Body of pancreas (tissue), 4 donors: Measurements from ENCODE around the gene GFRA1. TPM values are rescaled to one million over a fixed set of nuclear protein-coding genes. Genes with fewer than 3 reads are reported as not detected.

Experiments
- ATAC-seq: fragments of 150-250 bp; one replicate; pipeline ENCODE4 v1.9.1; 2016
- DNase-seq, 4 donors: peaks; one replicate each; pipeline ENCODE4 v3.0.0-alpha.2; 2019
- H3K27ac ChIP-seq, 4 donors: fragments of 200-600 bp; sonication (generic); 1 replicate in 3 of 4; 2 replicates in 1 of 4; pipeline versions ENCODE4 v1.5.1 to v1.6.1; 2016 to 2019; ENCODE audit warnings: mild to moderate bottlenecking in 1 of 4, mixed read lengths in 1 of 4, moderate library complexity in 1 of 4
- H3K27me3 ChIP-seq, 2 donors: fragments of 200-600 bp; sonication (generic); one replicate each; pipeline ENCODE4 v1.6.0; 2016; ENCODE audit warnings: mild to moderate bottlenecking in 1 of 2
- H3K36me3 ChIP-seq, 2 donors: fragments of 200-600 bp; sonication (generic); replicated peaks in 1 of 2; 2 replicates each; pipeline ENCODE4 v1.5.1; 2016; ENCODE audit warnings: low read depth in 2 of 2; ENCODE audit not compliant: insufficient read depth in 1 of 2
- H3K4me1 ChIP-seq: fragments of 200-600 bp; sonication (generic); one replicate; pipeline ENCODE4 v1.6.0; 2016
- H3K4me3 ChIP-seq, 2 donors: fragments of 200-600 bp; sonication (generic); 1 replicate in 1 of 2; 2 replicates in 1 of 2; pipeline ENCODE4 v1.5.1; 2016 to 2019
- H3K9me3 ChIP-seq, 3 donors: fragments of 200-600 bp; sonication (generic); 1 replicate in 2 of 3; 2 replicates in 1 of 3; pipeline ENCODE4 v1.5.1; 2016
- POLR2A ChIP-seq, 3 donors: fragments of 450-650 bp; IDR thresholded peaks; one replicate each; pipeline ENCODE4 v1.6.1; 2016; ENCODE audit warnings: antibody characterized with exemption in 3 of 3, mild to moderate bottlenecking in 2 of 3
- WGBS, 2 donors: methylation state at CpG; one replicate each; pipeline ENCODE4 v1.1.5; 2017; 5-methylcytosine and 5-hydroxymethylcytosine counted together
- intact Hi-C: fragments of 100-400 bp; cut with DNase I; formaldehyde crosslinking; loops from one replicate; pipeline ENCODE4 v1.15.1; 2023
- total RNA-seq, 2 donors: library from RNA; depleted of rRNA; stranded (reverse); fragments of >200 nt; gene quantifications; one replicate each; pipeline ENCODE4 v1.1.0, GENCODE V29; 2016
- TF ChIP-seq, protein P1 (sequence below), 7 experiments: fragments of 450-650 bp in 4 of 7; fragments of 200-600 bp in 3 of 7; sonication (generic) in 3 of 7; IDR thresholded peaks; one replicate each; pipeline ENCODE4 v1.5.1; 2016 to 2019; ENCODE audit warnings: antibody characterized with exemption in 7 of 7

Gene GFRA1
- total RNA-seq, 2 donors from 2014 or later: 4.2 to 6.9 TPM

DNA sequence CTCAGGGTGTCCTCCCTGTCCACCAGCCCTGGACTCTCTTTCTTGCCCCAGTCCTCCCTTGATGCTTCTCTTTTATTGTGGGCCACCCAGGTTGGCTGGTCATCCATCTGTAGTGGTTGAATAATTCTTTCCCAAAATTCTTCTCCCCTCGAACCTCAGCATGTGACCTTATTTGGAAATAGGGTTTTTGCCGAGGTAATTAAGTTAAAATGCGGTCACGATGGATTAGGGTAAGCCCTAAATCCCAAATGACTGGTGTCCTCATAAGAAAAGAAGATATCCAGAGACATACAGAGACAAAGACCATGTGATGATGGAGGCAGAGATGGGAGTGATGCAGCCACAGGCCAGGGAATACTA lies 74.3 kb downstream of the GFRA1 start:
- intact Hi-C loops: no loop called here
- WGBS, 2 donors: 87 to 89% methylated on average over 4 of the region's 4 CpGs
- no peaks in the 10 kb centered on the region for H3K4me1 ChIP-seq
- ATAC-seq (no peak), DNase-seq (no peak)
- no peaks in the 10 kb centered on the region for H3K27me3 ChIP-seq
- H3K36me3 ChIP-seq: no peaks in the 10 kb centered on the region
- TF ChIP-seq, protein P1, sequence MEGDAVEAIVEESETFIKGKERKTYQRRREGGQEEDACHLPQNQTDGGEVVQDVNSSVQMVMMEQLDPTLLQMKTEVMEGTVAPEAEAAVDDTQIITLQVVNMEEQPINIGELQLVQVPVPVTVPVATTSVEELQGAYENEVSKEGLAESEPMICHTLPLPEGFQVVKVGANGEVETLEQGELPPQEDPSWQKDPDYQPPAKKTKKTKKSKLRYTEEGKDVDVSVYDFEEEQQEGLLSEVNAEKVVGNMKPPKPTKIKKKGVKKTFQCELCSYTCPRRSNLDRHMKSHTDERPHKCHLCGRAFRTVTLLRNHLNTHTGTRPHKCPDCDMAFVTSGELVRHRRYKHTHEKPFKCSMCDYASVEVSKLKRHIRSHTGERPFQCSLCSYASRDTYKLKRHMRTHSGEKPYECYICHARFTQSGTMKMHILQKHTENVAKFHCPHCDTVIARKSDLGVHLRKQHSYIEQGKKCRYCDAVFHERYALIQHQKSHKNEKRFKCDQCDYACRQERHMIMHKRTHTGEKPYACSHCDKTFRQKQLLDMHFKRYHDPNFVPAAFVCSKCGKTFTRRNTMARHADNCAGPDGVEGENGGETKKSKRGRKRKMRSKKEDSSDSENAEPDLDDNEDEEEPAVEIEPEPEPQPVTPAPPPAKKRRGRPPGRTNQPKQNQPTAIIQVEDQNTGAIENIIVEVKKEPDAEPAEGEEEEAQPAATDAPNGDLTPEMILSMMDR (IDR thresholded peaks at IDR 0.05): no peak
- no peak for TF ChIP-seq POLR2A (IDR thresholded peaks at IDR 0.05)
- H3K4me3 ChIP-seq: no peak overlapping the region
- H3K9me3 ChIP-seq: peaks cover 0 to 6% (median 0%) of the 10 kb centered on the region in 3 donors
- H3K27ac ChIP-seq: no peak overlapping the region

DNA sequence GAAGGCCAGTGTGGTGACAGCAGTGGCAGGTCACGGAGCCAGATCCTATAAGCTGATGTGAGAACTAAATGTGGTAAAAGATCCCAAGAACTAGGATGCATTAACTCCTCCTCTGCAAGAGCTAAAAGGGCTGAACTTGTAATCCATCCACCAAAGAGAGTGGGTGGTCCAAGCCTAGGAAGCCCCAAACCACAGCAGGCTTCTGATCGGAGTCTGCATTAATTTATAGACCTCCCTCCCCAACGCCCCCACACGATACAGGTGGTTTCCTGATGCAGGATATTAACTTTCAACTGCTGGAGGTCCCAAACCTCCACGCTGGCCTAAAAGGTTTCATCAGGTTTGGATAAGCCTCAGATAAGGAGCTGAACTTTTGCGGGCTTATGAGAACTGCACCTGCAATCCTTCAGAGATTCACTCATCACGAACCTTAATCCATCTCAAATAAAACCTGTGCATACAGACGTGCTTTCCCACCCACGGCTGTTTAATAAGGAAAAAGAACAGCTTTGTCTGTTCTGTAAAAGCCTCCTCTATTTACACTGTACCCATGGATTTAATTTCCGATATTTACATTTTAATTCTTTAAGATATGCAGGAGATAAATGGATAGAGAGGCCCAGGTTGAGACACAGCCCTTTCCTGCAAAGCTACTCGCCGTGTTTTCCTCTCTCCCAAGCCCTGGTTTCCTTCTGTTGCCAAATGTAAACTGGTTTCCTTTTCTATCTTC lies 74.9 kb downstream of the GFRA1 start:
- H3K4me3 ChIP-seq: no peak overlapping the region
- intact Hi-C loops: no loop called here
- no peaks in the 10 kb centered on the region for H3K27me3 ChIP-seq
- WGBS, 2 donors: 51 to 59% methylated on average over 12 of the region's 12 CpGs
- no peaks in the 10 kb centered on the region for H3K36me3 ChIP-seq
- ATAC-seq: no peak
- TF ChIP-seq, protein P1 (IDR thresholded peaks at IDR 0.05): no peak
- no peak for TF ChIP-seq POLR2A (IDR thresholded peaks at IDR 0.05)
- H3K4me1 ChIP-seq: no peaks in the 10 kb centered on the region
- no peak for DNase-seq
- H3K27ac ChIP-seq: no peak overlapping the region
- peaks cover 0 to 6% (median 0%) of the 10 kb centered on the region in 3 donors for H3K9me3 ChIP-seq

DNA sequence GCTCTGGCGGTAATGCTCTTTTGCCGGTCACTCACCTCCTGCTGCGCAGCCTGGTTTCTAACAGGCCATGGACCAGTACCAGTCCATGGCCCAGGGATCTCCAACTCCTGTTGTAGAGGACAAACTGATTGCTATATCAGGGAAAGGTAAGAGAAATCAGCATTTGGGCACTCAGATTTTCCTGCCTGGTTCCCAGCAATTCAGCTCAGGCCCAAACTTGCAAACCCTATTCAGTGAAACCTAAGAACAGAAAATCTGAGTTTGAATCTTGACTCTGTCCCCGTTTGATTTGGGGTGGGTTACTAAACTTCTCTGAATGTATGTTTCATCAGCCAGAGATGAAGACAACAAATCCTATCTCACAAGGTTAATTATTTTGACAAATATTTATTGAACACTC lies 77.4 kb downstream of the GFRA1 start:
- intact Hi-C loops: no loop called here
- Histone ChIP-seq H3K9me3 (peaks cover 0 to 6% (median 0%) of the 10 kb centered on the region in 3 donors), H3K36me3 (no peaks in the 10 kb centered on the region), H3K27ac (no peak overlapping the region), H3K4me3 (no peak overlapping the region), H3K4me1 (no peaks in the 10 kb centered on the region), H3K27me3 (no peaks in the 10 kb centered on the region)
- WGBS, 2 donors: 94 to 96% methylated on average over 4 of the region's 4 CpGs
- ATAC-seq (no peak), DNase-seq (no peak)
- TF ChIP-seq, protein P1 (IDR thresholded peaks at IDR 0.05): no peak
- no peak for TF ChIP-seq POLR2A (IDR thresholded peaks at IDR 0.05)

DNA sequence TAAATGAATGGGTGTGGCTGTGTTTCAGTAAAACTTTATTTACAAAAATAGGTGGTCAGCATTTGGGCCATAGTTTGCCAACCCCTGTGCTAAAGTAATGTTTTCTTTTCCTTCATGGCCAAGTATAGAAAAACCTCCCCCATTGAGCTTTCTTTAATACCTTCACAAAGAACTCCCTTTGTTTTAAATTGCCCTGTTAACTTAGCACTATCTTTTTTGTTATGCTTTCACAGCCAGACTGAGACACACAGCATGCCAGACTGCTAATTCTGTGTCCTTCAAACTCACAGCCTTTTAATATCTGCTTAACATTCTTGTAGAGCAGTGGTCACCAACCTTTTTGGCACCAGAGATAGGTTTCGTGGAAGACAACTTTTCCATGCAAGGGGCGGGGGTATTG lies 78.0 kb downstream of the GFRA1 start:
- Histone ChIP-seq H3K9me3 (peaks cover 0 to 6% (median 0%) of the 10 kb centered on the region in 3 donors), H3K27ac (no peak overlapping the region), H3K4me1 (no peaks in the 10 kb centered on the region), H3K27me3 (no peaks in the 10 kb centered on the region), H3K4me3 (no peak overlapping the region), H3K36me3 (no peaks in the 10 kb centered on the region)
- 83 to 91% methylated on average over 2 of the region's 2 CpGs for WGBS, 2 donors
- intact Hi-C loops: no loop called here
- TF ChIP-seq, protein P1 (IDR thresholded peaks at IDR 0.05): no peak
- TF ChIP-seq POLR2A (IDR thresholded peaks at IDR 0.05): no peak
- ATAC-seq (no peak), DNase-seq (no peak)

DNA sequence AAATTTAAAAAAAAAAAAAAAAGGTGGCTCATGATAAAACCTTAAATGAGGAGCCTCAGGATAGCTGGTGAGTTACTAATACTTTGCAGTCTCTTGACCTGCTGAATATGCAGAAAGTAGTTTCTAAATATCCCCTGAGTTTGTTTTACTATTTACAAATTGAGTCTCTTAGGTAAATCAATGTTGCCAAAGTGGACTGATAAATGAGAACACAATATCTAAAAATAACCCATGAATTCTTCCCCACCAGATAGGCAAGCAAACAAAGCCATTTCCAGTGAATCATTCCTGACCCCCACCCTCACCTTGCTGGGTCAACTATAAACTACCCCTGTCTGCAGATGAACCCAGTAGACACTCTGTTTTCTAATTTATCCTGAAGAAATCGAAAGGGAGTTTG lies 78.9 kb downstream of the GFRA1 start:
- Histone ChIP-seq H3K4me1 (no peaks in the 10 kb centered on the region), H3K27me3 (no peaks in the 10 kb centered on the region), H3K4me3 (no peak overlapping the region), H3K36me3 (no peaks in the 10 kb centered on the region), H3K9me3 (peaks cover 0 to 6% (median 0%) of the 10 kb centered on the region in 3 donors), H3K27ac (no peak overlapping the region)
- intact Hi-C loops: no loop called here
- TF ChIP-seq, protein P1 (IDR thresholded peaks at IDR 0.05): no peak
- TF ChIP-seq POLR2A (IDR thresholded peaks at IDR 0.05): no peak
- ATAC-seq: no peak
- 94 to 97% methylated on average over 1 of the region's 1 CpG for WGBS, 2 donors
- no peak for DNase-seq
